B cell (primary cell): ENCODE data around the gene LBX2. TPM values are rescaled to one million over a fixed set of nuclear protein-coding genes. Genes with fewer than 3 reads are reported as not detected.

ENCODE experiments used
- ATAC-seq: fragments of 200-7000 bp; cut with Tn5 transposase; one replicate; pipeline ENCODE4 v1.10.0; 2021; ENCODE audit warnings: low read depth, mild to moderate bottlenecking, moderate number of reproducible peaks, moderate library complexity
- CTCF ChIA-PET: fragments of 350-600 bp; sonication (Branson Sonifier 250); formaldehyde crosslinking; loops from one replicate; lab custom pipeline; 2021; ENCODE audit warnings: antibody characterized with exemption, inconsistent platforms; lab: Charles Lee
- POLR2A ChIA-PET: fragments of 350-600 bp; sonication (Branson Sonifier 250); formaldehyde crosslinking; loops from one replicate; lab custom pipeline; 2021; ENCODE audit warnings: antibody characterized with exemption; lab: Charles Lee
- DNase-seq: peaks from one replicate; pipeline ENCODE4 v3.0.0; 2013
- H2AFZ ChIP-seq: 2 replicates; pipeline ENCODE4 v1.6.1; 2012; ENCODE audit warnings: mild to moderate bottlenecking, low read depth, low read length; ENCODE audit not compliant: insufficient read depth, poor library complexity, severe bottlenecking
- H3K27ac ChIP-seq, 2 donors: 1 replicate in 1 of 2; 2 replicates in 1 of 2; pipeline ENCODE4 v1.5.1; 2012 to 2013; ENCODE audit warnings: low read length in 2 of 2, mild to moderate bottlenecking in 2 of 2, moderate library complexity in 1 of 2
- H3K27me3 ChIP-seq, 4 experiments: fragments of 200-600 bp in 1 of 4; sonication (generic) in 1 of 4; replicated peaks in 1 of 4; 1 replicate in 2 of 4; 2 replicates in 2 of 4; pipeline versions ENCODE4 v1.6.1 to v1.7.0; 2013 to 2016; ENCODE audit warnings: low read length in 3 of 4, mild to moderate bottlenecking in 2 of 4, mixed read lengths in 1 of 4, moderate library complexity in 1 of 4; ENCODE audit not compliant: insufficient read depth in 4 of 4, control insufficient read depth in 3 of 4; ENCODE audit errors: control extremely low read depth in 1 of 4
- H3K36me3 ChIP-seq, 2 experiments: replicated peaks in 1 of 2; 1 replicate in 1 of 2; 2 replicates in 1 of 2; pipeline versions ENCODE4 v1.6.1 to v1.7.1; 2013; ENCODE audit warnings: low read length in 1 of 2; ENCODE audit not compliant: insufficient read depth in 2 of 2, control insufficient read depth in 1 of 2; ENCODE audit errors: control extremely low read depth in 1 of 2, extremely low read depth in 1 of 2
- H3K4me1 ChIP-seq, 2 donors: fragments of 200-600 bp in 1 of 2; sonication (generic) in 1 of 2; 1 replicate in 1 of 2; 2 replicates in 1 of 2; pipeline versions ENCODE4 v1.5.1 to v1.6.1; 2013 to 2017; ENCODE audit warnings: low read length in 2 of 2; ENCODE audit not compliant: control insufficient read depth in 2 of 2, insufficient read depth in 2 of 2
- H3K4me2 ChIP-seq: replicated peaks from 2 replicates; pipeline ENCODE3; 2012; ENCODE audit warnings: mild to moderate bottlenecking, low read depth, low read length; ENCODE audit not compliant: poor library complexity, severe bottlenecking
- H3K4me3 ChIP-seq, 5 experiments: fragments of 200-600 bp in 1 of 5; sonication (generic) in 1 of 5; 1 replicate in 3 of 5; 2 replicates in 2 of 5; pipeline versions ENCODE4 v1.5.1 to v1.7.0; 2011 to 2016; ENCODE audit warnings: low read length in 4 of 5, mild to moderate bottlenecking in 4 of 5, low read depth in 2 of 5, control low read depth in 1 of 5, moderate library complexity in 1 of 5; ENCODE audit not compliant: insufficient read depth in 1 of 5; ENCODE audit errors: control extremely low read depth in 1 of 5, extremely low read depth in 1 of 5
- H3K79me2 ChIP-seq: fragments of 200-600 bp; sonication (generic); one replicate; pipeline ENCODE4 v1.6.0; 2016; ENCODE audit warnings: low read length; ENCODE audit not compliant: control insufficient read depth, insufficient read depth
- H3K9ac ChIP-seq: fragments of 200-600 bp; sonication (generic); 2 replicates; pipeline ENCODE4 v1.6.1; 2017; ENCODE audit warnings: mild to moderate bottlenecking, low read length, moderate library complexity
- H3K9me3 ChIP-seq, 3 donors: one replicate each; pipeline versions ENCODE4 v1.6.1 to v1.7.1; 2013; ENCODE audit warnings: low read length in 2 of 3; ENCODE audit not compliant: control insufficient read depth in 2 of 3, insufficient read depth in 1 of 3; ENCODE audit errors: control extremely low read depth in 1 of 3
- H4K20me1 ChIP-seq: 2 replicates; pipeline ENCODE4 v1.6.0; 2012; ENCODE audit warnings: mild to moderate bottlenecking, low read length; ENCODE audit not compliant: insufficient read depth, control insufficient read depth, poor library complexity, severe bottlenecking
- H3K27ac Mint-ChIP-seq: one replicate; pipeline ENCODE4 v1.8.0; 2021; ENCODE audit warnings: mixed read lengths
- H3K27me3 Mint-ChIP-seq: one replicate; pipeline ENCODE4 v1.8.0; 2021; ENCODE audit warnings: mixed read lengths
- H3K4me1 Mint-ChIP-seq: one replicate; pipeline ENCODE4 v1.8.0; 2021; ENCODE audit warnings: mixed read lengths
- H3K4me3 Mint-ChIP-seq: one replicate; pipeline ENCODE4 v1.8.0; 2021; ENCODE audit warnings: mixed read lengths
- H3K9me3 Mint-ChIP-seq: one replicate; pipeline ENCODE4 v1.8.0; 2022; ENCODE audit warnings: mixed read lengths; ENCODE audit not compliant: insufficient read depth
- CTCF ChIP-seq: fragments of 200-600 bp; IDR thresholded peaks from one replicate; pipeline ENCODE4 v1.8.0; 2022; ENCODE audit warnings: antibody characterized with exemption, mild to moderate bottlenecking
- EZH2 ChIP-seq: IDR thresholded peaks from 2 replicates; pipeline ENCODE4 v1.6.1; 2012; ENCODE audit warnings: borderline replicate concordance, low read depth, mild to moderate bottlenecking, moderate library complexity, low read length; ENCODE audit not compliant: insufficient read depth, poor library complexity, severe bottlenecking
- WGBS: methylation state at CpG from one replicate; pipeline ENCODE4 v1.1.5; 2013; ENCODE audit warnings: missing lambda C conversion rate; ENCODE audit not compliant: insufficient coverage; 5-methylcytosine and 5-hydroxymethylcytosine counted together
- intact Hi-C: fragments of 100-400 bp; cut with micrococcal nuclease; formaldehyde crosslinking; loops from one replicate; pipeline ENCODE4 v1.10.0; 2022
- polyA plus RNA-seq: library from polyadenylated mRNA; depleted of rRNA; stranded (reverse); fragments of >200 nt; gene quantifications from 2 replicates; pipeline ENCODE4 v1.2.3, GENCODE V29; 2012
- total RNA-seq, 2 donors: library from RNA; stranded (reverse); fragments of 120-200 nt in 1 of 2; gene quantifications; 1 replicate in 1 of 2; 2 replicates in 1 of 2; pipeline versions ENCODE4 v1.2.3 to v1.2.4, GENCODE V29; 2013 to 2022

The LBX2 gene
- total and polyA plus RNA-seq, 2 donors (not counting 1 experiment from before 2014, with no cell fraction given) = 1.1 to 2.0 TPM

DNA sequence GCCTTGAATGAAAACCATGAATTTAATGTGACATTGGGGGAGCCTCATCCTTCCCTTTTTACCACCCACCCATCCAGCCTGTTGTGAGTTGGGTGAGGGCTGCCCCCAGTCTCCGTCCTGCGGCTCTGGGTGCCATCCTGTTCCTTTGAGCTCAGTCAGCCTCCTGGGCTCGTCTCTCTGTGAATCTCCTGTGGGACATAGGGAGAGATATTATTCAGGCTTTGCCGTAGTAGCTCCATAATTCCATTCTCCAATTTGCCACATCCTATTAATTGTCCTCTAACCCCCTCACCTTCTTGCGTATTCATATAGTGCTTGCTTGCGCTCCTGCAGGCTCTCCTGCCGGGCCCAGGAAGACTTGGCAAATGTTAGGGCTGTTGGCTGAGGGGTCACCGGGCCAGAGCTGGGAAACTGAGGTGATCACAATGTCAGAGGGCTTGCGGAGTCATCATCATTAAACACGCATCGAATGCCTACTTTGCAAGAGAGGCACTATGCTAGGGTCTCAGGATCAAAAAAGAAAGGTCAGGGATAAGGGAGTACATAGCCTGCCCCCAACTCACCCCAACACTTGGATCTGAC, 27.3 kb upstream of the LBX2 start:
- Histone ChIP-seq H3K4me1 (peaks cover 35 to 43% of the 10 kb centered on the region in 2 donors), H2AFZ (no peak overlapping the region), H3K4me2 (peak overlapping the region; percentile 1), H3K9me3 (no peaks in the 10 kb centered on the region), H4K20me1 (peaks cover 17% of the 10 kb centered on the region), H3K4me3 (no peak overlapping the region), H3K79me2 (peaks cover 27% of the 10 kb centered on the region), H3K36me3 (peaks cover 0 to 29% of the 10 kb centered on the region in 2 experiments), H3K27me3 (peaks cover 0 to 2% (median 0%) of the 10 kb centered on the region in 4 experiments), H3K9ac (no peak overlapping the region), H3K27ac (peak overlapping the region in 1 of 2 donors; percentile 54)
- peak overlapping the region; percentile 59 for H3K4me3 Mint-ChIP-seq
- no peaks in the 10 kb centered on the region for H3K27me3 Mint-ChIP-seq
- CTCF ChIA-PET = interaction anchor here (1.0 to 9.6 kb wide), 4 partner anchors 20 to 61 kb away, joined by 6 to 71 read pairs (median 28); partner anchors contain the start of genes CCDC142, PCGF1 and TTC31
- intact Hi-C loops = loop anchor here (5.0 kb wide), 2 partner anchors 789 to 1294 kb away; partner anchors contain the start of genes CCT7, PRADC1 and TPRKB
- H3K4me1 Mint-ChIP-seq = peaks cover 37% of the 10 kb centered on the region
- POLR2A ChIA-PET = interaction anchor here (0.7 to 1.1 kb wide), 3 partner anchors 11 to 45 kb away, joined by 3 to 4 read pairs (median 4); no protein-coding TSS in a partner anchor
- WGBS = 96% methylated on average over 7 of the region's 11 CpGs
- H3K9me3 Mint-ChIP-seq = no peaks in the 10 kb centered on the region
- TF ChIP-seq EZH2 (no peak), CTCF (no peak)
- no peak for DNase-seq
- peak overlapping the region; percentile 84 for H3K27ac Mint-ChIP-seq
- ATAC-seq = no peak
